SK-N-SH treated with all-trans-retinoic acid at 6 μM for 48 hours (cell line): ENCODE measurements around the gene DSP.

Source experiments
- ARNTL ChIP-seq: fragments of 450-650 bp; formaldehyde crosslinking; IDR thresholded peaks from 2 replicates; pipeline ENCODE4 v1.5.0; 2020; ENCODE audit warnings: low read depth, mild to moderate bottlenecking, moderate library complexity, borderline replicate concordance
- PATZ1 ChIP-seq: fragments of 250-450 bp; sonication (Bioruptor Pico); IDR thresholded peaks from 2 replicates; pipeline ENCODE4 v1.8.0; 2020; ENCODE audit warnings: mild to moderate bottlenecking, moderate library complexity, borderline replicate concordance

DNA sequence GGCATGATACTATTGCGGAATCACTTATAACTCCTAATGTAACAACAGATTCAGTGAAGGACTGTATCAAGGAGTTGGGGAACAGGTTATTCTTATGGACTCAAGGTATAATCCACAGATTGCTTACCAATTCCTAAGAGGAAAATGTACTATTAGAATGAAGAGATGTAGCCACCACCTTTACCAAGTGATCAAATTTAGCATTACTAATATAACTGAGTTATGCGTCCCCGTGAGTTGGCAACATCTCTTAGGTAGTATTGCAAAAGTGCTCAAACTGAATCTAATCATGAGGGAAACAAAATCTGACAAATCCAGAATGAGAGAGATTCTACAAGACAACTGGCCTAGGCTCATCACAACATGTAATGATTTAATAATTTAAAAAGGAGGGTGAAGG, 47.8 kb downstream of the DSP start:
- TF ChIP-seq ARNTL (no peak), PATZ1 (no peak)
